HG02759 (cell line): ENCODE data around the gene OIT3.
"Not testable (repeated sequence)": the region's sequence is repeated elsewhere in the genome, so short reads cannot be mapped to it uniquely, and the experiment has no call there.

Experiments used
- ATAC-seq: cut with Tn5 transposase; IDR thresholded peaks from one replicate; pipeline ENCODE4 v1.9.1; 2021; ENCODE audit warnings: mild to moderate bottlenecking, moderate library complexity; ENCODE audit not compliant: unreplicated experiment

The OIT3 gene

GRCh38 chr10:72899545-72899944, 6.0 kb downstream of the OIT3 start:
- ATAC-seq: no peak

- ATAC-seq: not testable (repeated sequence)
Measured at GRCh38 chr10:72903941-72904446, 10.5 kb downstream of the OIT3 start.

GRCh38 chr10:72904806-72905205, 11.3 kb downstream of the OIT3 start:
- ATAC-seq: no peak

GRCh38 chr10:72906446-72906845, 12.9 kb downstream of the OIT3 start:
- no peak for ATAC-seq

GRCh38 chr10:72910705-72911104, 17.2 kb downstream of the OIT3 start:
- no peak for ATAC-seq

- ATAC-seq: no peak
Measured at GRCh38 chr10:72911758-72912157, 18.2 kb downstream of the OIT3 start.

GRCh38 chr10:72912736-72913135, 19.2 kb downstream of the OIT3 start:
- ATAC-seq: no peak

- no peak for ATAC-seq
Measured at GRCh38 chr10:72913287-72913686, 19.7 kb downstream of the OIT3 start.

- ATAC-seq: not testable (repeated sequence)
Measured at GRCh38 chr10:72917201-72917600, 23.7 kb downstream of the OIT3 start.

- ATAC-seq: not testable (repeated sequence)
Measured at GRCh38 chr10:72917803-72918332, 24.3 kb downstream of the OIT3 start.

- no peak for ATAC-seq
Measured at GRCh38 chr10:72918352-72918751, 24.8 kb downstream of the OIT3 start.

- not testable (repeated sequence) for ATAC-seq
Measured at GRCh38 chr10:72921147-72921683, 27.7 kb downstream of the OIT3 start.

GRCh38 chr10:72924351-72924750, 30.8 kb downstream of the OIT3 start:
- no peak for ATAC-seq

- no peak for ATAC-seq
Measured at GRCh38 chr10:72925951-72926465, 32.5 kb downstream of the OIT3 start.

GRCh38 chr10:72927485-72927884, 33.9 kb downstream of the OIT3 start:
- ATAC-seq: no peak

- ATAC-seq: no peak
Measured at GRCh38 chr10:72928798-72929197, 35.3 kb downstream of the OIT3 start.

- no peak for ATAC-seq
Measured at GRCh38 chr10:72930276-72930675, 36.7 kb downstream of the OIT3 start.

GRCh38 chr10:72932259-72933015, 38.9 kb downstream of the OIT3 start:
- ATAC-seq: no peak

- no peak for ATAC-seq
Measured at GRCh38 chr10:72935361-72935760, 41.8 kb downstream of the OIT3 start.

GRCh38 chr10:72943498-72944234, 50.1 kb downstream of the OIT3 start:
- ATAC-seq: no peak

GRCh38 chr10:72946963-72947362, 53.4 kb downstream of the OIT3 start:
- no peak for ATAC-seq
